K562 (cell line): Measurements from ENCODE around the gene POLR2L. TPM values are rescaled to one million over a fixed set of nuclear protein-coding genes. Genes with fewer than 3 reads are reported as not detected.

Source experiments
- CHD7 ChIP-seq: fragments of 200-600 bp; sonication (generic); IDR thresholded peaks from one replicate; pipeline ENCODE4 v1.6.1; 2012; ENCODE audit warnings: mild to moderate bottlenecking, low read depth, low read length, inconsistent platforms
- ESRRB ChIP-seq: fragments of 250-450 bp; sonication (Bioruptor Pico); IDR thresholded peaks from 2 replicates; pipeline ENCODE4 v1.5.0; 2020; ENCODE audit warnings: mild to moderate bottlenecking, moderate library complexity, borderline replicate concordance
- ETV5 ChIP-seq: sonication (generic); formaldehyde crosslinking; IDR thresholded peaks from 2 replicates; pipeline ENCODE4 v1.4.0; 2020; ENCODE audit warnings: low read depth, mild to moderate bottlenecking, missing genetic modification reagents
- GABPA ChIP-seq: fragments of 200-800 bp; sonication (Bioruptor generic); conservative IDR thresholded peaks from 2 replicates; pipeline ENCODE4 v1.6.1; 2016; ENCODE audit warnings: low read depth, missing genetic modification characterization, missing compliant biosample characterization
- HDAC2 ChIP-seq: fragments of 450-650 bp; IDR thresholded peaks from 2 replicates; pipeline ENCODE4 v1.6.1; 2016; ENCODE audit warnings: mild to moderate bottlenecking
- MAZ ChIP-seq, 2 experiments: fragments of 450-650 bp in 1 of 2; sonication (generic) in 1 of 2; formaldehyde crosslinking; IDR thresholded peaks in 1 of 2; conservative IDR thresholded peaks in 1 of 2; 2 replicates each; pipeline versions ENCODE4 v1.4.0 to v1.5.0; 2020; ENCODE audit warnings: mild to moderate bottlenecking in 1 of 2, missing genetic modification reagents in 1 of 2
- MYBL2 ChIP-seq, 2 experiments: fragments of 450-650 bp in 1 of 2; sonication (generic) in 1 of 2; formaldehyde crosslinking in 1 of 2; IDR thresholded peaks; 2 replicates each; pipeline versions ENCODE4 v1.6.1 to v1.8.1; 2017 to 2022; ENCODE audit warnings: borderline replicate concordance in 1 of 2, inconsistent platforms in 1 of 2, low read depth in 1 of 2, mild to moderate bottlenecking in 1 of 2, missing genetic modification reagents in 1 of 2, moderate library complexity in 1 of 2
- NFIC ChIP-seq: fragments of 450-650 bp; IDR thresholded peaks from 2 replicates; pipeline ENCODE4 v1.6.1; 2017; ENCODE audit warnings: mild to moderate bottlenecking, inconsistent platforms
- NONO ChIP-seq, 2 experiments: fragments of 200-400 bp in 1 of 2; fragments of 450-650 bp in 1 of 2; formaldehyde crosslinking in 1 of 2; IDR thresholded peaks; 2 replicates each; pipeline ENCODE4 v1.6.1; 2017; ENCODE audit warnings: low read depth in 2 of 2, mild to moderate bottlenecking in 2 of 2, moderate library complexity in 2 of 2, low read length in 1 of 2
- PPARD ChIP-seq: fragments of 250-450 bp; sonication (Bioruptor Pico); IDR thresholded peaks from 2 replicates; pipeline ENCODE4 v1.8.0; 2022; ENCODE audit warnings: inconsistent platforms, mild to moderate bottlenecking, moderate library complexity
- U2AF2 ChIP-seq: fragments of 200-400 bp; formaldehyde crosslinking; optimal IDR thresholded peaks from 2 replicates; pipeline ENCODE3; 2017; ENCODE audit warnings: low read depth, mild to moderate bottlenecking, low read length
- ZNF143 ChIP-seq: sonication (generic); formaldehyde crosslinking; IDR thresholded peaks from 2 replicates; pipeline ENCODE4 v1.9.0; 2022; ENCODE audit warnings: mild to moderate bottlenecking, missing genetic modification reagents
- ZNF263 ChIP-seq: sonication (generic); formaldehyde crosslinking; IDR thresholded peaks from 2 replicates; pipeline ENCODE4 v1.8.0; 2022; ENCODE audit warnings: mild to moderate bottlenecking, missing genetic modification reagents, borderline replicate concordance
- ZNF274 ChIP-seq: IDR thresholded peaks from 2 replicates; pipeline ENCODE4 v1.6.1; 2011; ENCODE audit warnings: low read depth, mild to moderate bottlenecking, low read length, moderate library complexity, borderline replicate concordance
- polyA plus RNA-seq, 8 experiments: library from polyadenylated mRNA; depleted of rRNA in 4 of 8; stranded (reverse) in 5 of 8; unstranded in 3 of 8; fragments of >200 nt; fragmentation: Nextera tagmentation in 2 of 8; fragmentation: Illumina TruSeq in 1 of 8; extraction: Ambion mirVana in 2 of 8; extraction: Trizol in 1 of 8; gene quantifications; 2 replicates each; pipeline versions ENCODE4 v1.2.1 to v1.2.3, GENCODE V29; 2011 to 2014; ENCODE audit warnings: inconsistent platforms in 1 of 8, missing spikeins in 1 of 8
- total RNA-seq, 7 experiments: library from RNA; depleted of rRNA in 6 of 7; stranded (reverse); fragments of >200 nt in 6 of 7; fragmentation: Illumina TruSeq in 2 of 7; extraction: Trizol in 2 of 7; gene quantifications; 2 replicates each; pipeline versions ENCODE4 v1.2.1 to v1.2.3, GENCODE V29; 2011 to 2021; ENCODE audit warnings: low replicate concordance in 1 of 7
- TF ChIP-seq, protein P1 (sequence below): sonication (generic); formaldehyde crosslinking; IDR thresholded peaks from 2 replicates; pipeline ENCODE4 v1.9.0; 2022; ENCODE audit warnings: mild to moderate bottlenecking, missing genetic modification reagents

Gene POLR2L
- total and polyA plus RNA-seq, 9 of the 15 experiments (the other 6 are each of a cell fraction or from before 2014, with no cell fraction given): 38.3 to 688 (median 108) TPM

DNA sequence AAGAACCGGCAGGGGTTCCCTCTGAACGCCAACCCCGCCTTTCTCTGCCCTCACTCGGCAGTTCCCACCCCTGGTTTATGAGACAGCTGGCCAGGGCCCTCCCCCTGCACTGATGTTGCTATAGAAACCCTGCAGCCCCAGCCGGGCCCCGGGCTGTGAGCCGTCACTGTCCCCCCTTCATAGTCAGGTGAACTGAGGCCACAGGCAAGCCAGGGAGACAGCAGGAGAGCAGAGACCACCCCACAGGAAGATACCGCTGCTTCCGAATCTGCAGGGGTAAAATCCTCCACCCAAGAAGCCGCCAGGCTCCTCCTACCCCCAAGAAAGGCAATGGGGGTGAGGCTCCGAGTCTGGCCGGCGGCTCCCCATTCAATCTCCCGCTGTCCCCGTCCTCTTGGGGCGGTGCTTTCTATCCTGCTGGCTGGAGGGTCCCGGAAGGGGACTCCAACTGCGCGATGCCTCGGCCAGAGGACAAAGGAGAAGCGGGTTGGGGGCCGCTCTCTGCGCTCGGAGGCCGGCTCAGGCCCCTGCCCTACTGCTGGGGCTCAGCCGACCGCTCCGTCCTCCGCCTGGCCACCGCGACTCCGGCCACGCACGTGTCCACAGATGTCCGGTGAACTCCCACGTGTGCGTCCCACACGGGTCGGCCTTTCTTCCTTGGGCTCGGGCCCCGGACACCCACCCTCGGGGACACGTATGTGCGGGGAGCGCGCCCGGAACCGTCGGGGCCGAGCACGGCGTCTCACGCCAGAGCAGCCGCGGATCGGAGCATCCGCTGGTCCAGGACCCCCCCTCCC is 44.8 kb downstream of the POLR2L start (continued):
- TF ChIP-seq MYBL2 (IDR thresholded peaks at IDR 0.05; ENCODE audit: low read depth) (no peak), MYBL2 (CRISPR knock-in tag; IDR thresholded peaks at IDR 0.05; ENCODE audit: borderline replicate concordance) (no peak), CHD7 (no peak), ZNF274 (no peak), ESRRB (CRISPR knock-in tag) (no peak), U2AF2 (no peak), ZNF143 (peak; percentile 40; the same call in 1 of the 2 replicates), PPARD (CRISPR knock-in tag) (no peak), NFIC (peak; percentile 30), HDAC2 (peak; percentile 30; the same call in 1 of the 2 replicates), ETV5 (CRISPR knock-in tag) (peak; percentile 27; the same call in 1 of the 2 replicates), GABPA (tag) (peak; percentile 46; the same call in 1 of the 2 replicates), ZNF263 (CRISPR knock-in tag) (no peak; the same call in 1 of the 2 replicates), NONO (IDR thresholded peaks at IDR 0.05; ENCODE audit: low read depth in 2 of 2, low read length in 1 of 2) (no peak), MAZ (CRISPR knock-in tag; conservative IDR thresholded peaks at IDR 0.05 in 1 of 2, IDR thresholded peaks at IDR 0.05 in 1 of 2) (peak; percentile 8 to 32; a peak in 1 of 4 replicates)
- TF ChIP-seq, protein P1, sequence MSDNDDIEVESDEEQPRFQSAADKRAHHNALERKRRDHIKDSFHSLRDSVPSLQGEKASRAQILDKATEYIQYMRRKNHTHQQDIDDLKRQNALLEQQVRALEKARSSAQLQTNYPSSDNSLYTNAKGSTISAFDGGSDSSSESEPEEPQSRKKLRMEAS: peak; percentile 85
